ENCODE measurements around the gene AGBL1.

- TF ChIP-seq CTCF (optimal IDR thresholded peaks at IDR 0.05 in 1 of 3, IDR thresholded peaks at IDR 0.05 in 1 of 3, conservative IDR thresholded peaks at IDR 0.05 in 1 of 3; ENCODE audit: extremely low read depth in 1 of 3, insufficient read depth in 2 of 3, low read length in 3 of 3) (no peak), EZH2 (IDR thresholded peaks at IDR 0.05; ENCODE audit: low read length) (no peak)
Measured at GRCh38 chr15:86876387-86876944, 796.8 kb downstream of the AGBL1 start.
